DOHH2 (cell line): ENCODE measurements around the gene ATP11A.

Experiments
- CTCF ChIP-seq: fragments of 200-600 bp; sonication (generic); IDR thresholded peaks from one replicate; pipeline ENCODE4 v1.5.1; 2014; ENCODE audit warnings: antibody characterized with exemption, mild to moderate bottlenecking, low read depth, low read length; ENCODE audit not compliant: poor library complexity, severe bottlenecking
- EZH2phosphoT487 ChIP-seq: fragments of 200-600 bp; sonication (generic); IDR thresholded peaks from 2 replicates; pipeline ENCODE4 v1.6.1; 2017; ENCODE audit warnings: borderline replicate concordance, mild to moderate bottlenecking, antibody characterized with exemption, low read length, moderate library complexity, mixed read lengths

GRCh38 chr13:112704308-112705145, 14.7 kb downstream of the ATP11A start:
- TF ChIP-seq CTCF (no peak), EZH2phosphoT487 (no peak)
